ENCODE results near the gene MAPK14.

The MAPK14 gene

GRCh38 chr6:36015666-36016065 is 11.9 kb upstream of the MAPK14 start:
- no peak for DNase-seq (ENCODE audit: low spot score)
- H3K27ac ChIP-seq, result no peak overlapping the region
- CTCF ChIA-PET, result no interaction called here
- TF ChIP-seq, protein P1, sequence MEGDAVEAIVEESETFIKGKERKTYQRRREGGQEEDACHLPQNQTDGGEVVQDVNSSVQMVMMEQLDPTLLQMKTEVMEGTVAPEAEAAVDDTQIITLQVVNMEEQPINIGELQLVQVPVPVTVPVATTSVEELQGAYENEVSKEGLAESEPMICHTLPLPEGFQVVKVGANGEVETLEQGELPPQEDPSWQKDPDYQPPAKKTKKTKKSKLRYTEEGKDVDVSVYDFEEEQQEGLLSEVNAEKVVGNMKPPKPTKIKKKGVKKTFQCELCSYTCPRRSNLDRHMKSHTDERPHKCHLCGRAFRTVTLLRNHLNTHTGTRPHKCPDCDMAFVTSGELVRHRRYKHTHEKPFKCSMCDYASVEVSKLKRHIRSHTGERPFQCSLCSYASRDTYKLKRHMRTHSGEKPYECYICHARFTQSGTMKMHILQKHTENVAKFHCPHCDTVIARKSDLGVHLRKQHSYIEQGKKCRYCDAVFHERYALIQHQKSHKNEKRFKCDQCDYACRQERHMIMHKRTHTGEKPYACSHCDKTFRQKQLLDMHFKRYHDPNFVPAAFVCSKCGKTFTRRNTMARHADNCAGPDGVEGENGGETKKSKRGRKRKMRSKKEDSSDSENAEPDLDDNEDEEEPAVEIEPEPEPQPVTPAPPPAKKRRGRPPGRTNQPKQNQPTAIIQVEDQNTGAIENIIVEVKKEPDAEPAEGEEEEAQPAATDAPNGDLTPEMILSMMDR (conservative IDR thresholded peaks at IDR 0.05; ENCODE audit: low read depth), result no peak
- POLR2A ChIA-PET (ENCODE audit: low non-redundant PET), result no interaction called here

DNA sequence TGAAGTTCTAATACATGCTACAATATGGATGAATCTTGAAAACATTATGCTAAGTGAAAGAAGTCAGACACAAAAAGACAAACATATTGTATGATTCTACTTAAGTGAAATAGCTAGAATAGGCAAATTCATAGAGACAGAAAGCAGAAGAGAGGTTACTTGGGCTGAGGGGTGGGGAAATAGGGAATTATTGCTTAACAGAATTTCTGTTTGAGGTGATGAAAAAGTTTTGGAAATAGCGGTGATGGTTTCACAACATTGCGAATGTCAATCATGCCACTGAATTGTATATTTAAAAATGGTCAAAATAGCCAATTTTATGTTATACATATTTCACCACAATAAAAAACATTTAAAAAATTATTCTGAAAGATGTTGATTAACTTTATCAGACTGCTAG is 9.3 kb upstream of the MAPK14 start:
- TF ChIP-seq, protein P1 (conservative IDR thresholded peaks at IDR 0.05; ENCODE audit: low read depth), result no peak
- no peak for DNase-seq (ENCODE audit: low spot score)
- ChIA-PET POLR2A (ENCODE audit: low non-redundant PET) (no interaction called here), CTCF (no interaction called here)
- H3K27ac ChIP-seq, result no peak overlapping the region

- no peak for DNase-seq (ENCODE audit: low spot score)
- POLR2A ChIA-PET (ENCODE audit: low non-redundant PET), result no interaction called here
- CTCF ChIA-PET, result no interaction called here
- no peak overlapping the region for H3K27ac ChIP-seq
- TF ChIP-seq, protein P1 (conservative IDR thresholded peaks at IDR 0.05; ENCODE audit: low read depth), result no peak
These were observed 8.4 kb upstream of the MAPK14 start for GRCh38 chr6:36019167-36019566.

DNA sequence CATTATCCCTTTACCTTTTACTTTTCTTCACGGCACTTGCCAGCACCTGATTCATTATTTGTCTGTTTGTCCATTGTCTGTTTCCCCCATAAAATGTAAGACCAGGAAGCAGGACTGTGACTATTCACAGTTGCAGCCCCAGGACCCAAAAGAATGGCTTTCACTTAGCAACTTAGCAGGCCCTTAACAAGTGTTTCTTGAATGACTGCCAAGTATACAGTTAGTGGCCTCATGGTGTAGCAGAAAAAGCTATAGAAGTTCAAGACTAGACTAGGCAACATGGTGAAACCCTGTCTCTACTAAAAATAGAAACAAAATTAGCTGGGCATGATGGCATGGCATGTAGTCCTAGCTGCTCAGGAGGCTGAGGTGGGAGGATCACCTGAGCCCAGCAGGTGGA is 7.5 kb upstream of the MAPK14 start:
- TF ChIP-seq, protein P1 (conservative IDR thresholded peaks at IDR 0.05; ENCODE audit: low read depth), result no peak
- POLR2A ChIA-PET (ENCODE audit: low non-redundant PET), result no interaction called here
- no peak for DNase-seq (ENCODE audit: low spot score)
- CTCF ChIA-PET, result no interaction called here
- no peak overlapping the region for H3K27ac ChIP-seq

GRCh38 chr6:36023996-36024795 is 3.4 kb upstream of the MAPK14 start, which contains the start of gene SLC26A8:
SLC26A8 (minus strand) TSS chr6:36024641; CDS start chr6:36019707, 4,934 bp downstream.
- ChIA-PET CTCF (no interaction called here), POLR2A (ENCODE audit: low non-redundant PET) (no interaction called here)
- TF ChIP-seq, protein P1 (conservative IDR thresholded peaks at IDR 0.05; ENCODE audit: low read depth), result no peak
- H3K27ac ChIP-seq, result no peak within 1 kb of the TSS
- DNase-seq (ENCODE audit: low spot score), result no peak

DNA sequence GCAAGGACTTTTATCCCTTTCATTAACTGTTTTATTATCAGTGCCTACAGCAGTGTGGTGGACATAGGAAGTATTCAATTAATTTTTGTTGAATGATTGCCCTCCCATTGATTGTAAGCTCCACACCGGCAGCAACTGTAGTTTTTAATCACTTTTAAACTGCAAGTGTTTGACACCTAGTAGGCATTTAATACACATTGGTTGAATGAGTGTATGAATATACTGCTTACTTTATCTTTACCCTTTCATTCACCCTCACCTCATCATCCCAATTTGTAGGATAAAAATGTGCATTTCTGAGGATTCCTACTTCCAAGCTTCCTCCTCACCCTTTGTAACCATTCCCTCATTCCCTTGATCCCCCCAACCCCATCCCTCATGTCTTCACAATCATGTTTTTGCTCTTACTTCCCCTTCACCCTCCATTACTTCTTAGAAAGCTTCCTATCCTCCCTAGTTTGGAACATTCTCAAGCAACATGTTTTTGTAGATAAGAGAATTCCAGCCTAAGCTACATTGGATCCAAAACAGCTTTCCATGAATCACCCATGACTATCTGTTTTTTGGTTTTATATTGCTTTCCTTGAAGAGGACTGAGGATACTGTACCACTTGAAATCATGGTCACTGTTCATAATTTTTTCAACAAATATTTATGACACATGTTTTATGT is 2.2 kb upstream of the MAPK14 start:
- TF ChIP-seq, protein P1 (conservative IDR thresholded peaks at IDR 0.05; ENCODE audit: low read depth), result no peak
- no peak overlapping the region for H3K27ac ChIP-seq
- ChIA-PET POLR2A (ENCODE audit: low non-redundant PET) (no interaction called here), CTCF (interaction anchor here (0.9 to 3.4 kb wide), 2 partner anchors 17 to 70 kb away, joined by 9 to 20 read pairs; no protein-coding TSS in a partner anchor)
- DNase-seq (ENCODE audit: low spot score), result no peak
